ENCODE measurements around the gene BICC1. TPM values are rescaled to one million over a fixed set of nuclear protein-coding genes. Genes with fewer than 3 reads are reported as not detected.
A peak's percentile ranks its signal among the peaks of the same experiment; 100 is the strongest.

The BICC1 gene
- total RNA-seq, 1 donor from 2014 or later = 6.4 TPM

DNA sequence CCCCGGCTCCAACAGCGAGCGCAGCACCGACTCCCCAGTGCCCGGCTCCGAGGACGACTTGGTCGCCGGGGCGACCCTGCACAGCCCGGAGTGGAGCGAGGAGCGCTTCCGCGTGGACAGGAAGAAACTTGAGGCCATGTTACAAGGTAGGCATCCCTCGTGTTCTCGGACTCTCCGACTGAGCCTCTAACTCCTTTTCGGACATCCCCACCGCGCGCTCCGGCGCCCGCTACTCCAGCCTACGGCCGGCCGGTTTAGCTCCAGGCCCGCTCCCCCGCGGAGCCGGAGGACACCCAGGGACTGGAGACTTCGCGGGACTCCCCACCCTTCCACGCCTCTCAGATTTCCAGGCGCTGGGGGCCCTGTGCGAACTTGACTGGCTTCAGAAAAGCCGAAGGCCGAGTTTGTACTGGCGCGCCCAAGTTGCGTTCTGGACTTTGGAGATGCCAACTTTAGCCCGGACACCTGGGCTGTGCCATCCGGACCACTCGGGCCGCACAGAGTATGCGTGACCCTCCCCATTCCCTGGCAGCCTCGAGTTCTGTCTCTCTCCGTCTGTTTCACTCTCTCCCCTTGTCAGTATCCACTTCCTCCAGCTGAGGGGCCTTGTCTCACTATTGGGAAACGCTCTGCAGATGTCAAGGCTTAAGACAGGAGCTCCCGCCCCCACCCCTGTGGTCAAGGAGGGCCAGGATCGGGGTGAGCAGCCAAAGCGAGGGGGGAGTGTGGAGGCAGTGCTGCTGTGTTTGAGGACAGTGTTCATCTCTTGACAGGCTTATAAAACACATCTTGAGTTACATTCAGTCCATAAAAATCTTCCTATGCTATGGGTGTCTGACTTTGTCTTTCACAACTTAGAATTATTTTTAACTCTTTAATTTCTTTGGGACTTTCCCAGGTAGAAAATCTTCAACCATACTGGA, 777 bp downstream of the BICC1 start:
- intact Hi-C loops (cut with DNase I) = no loop called here
- peak; percentile 85 for DNase-seq (ENCODE audit: low spot score)

- intact Hi-C loops (cut with DNase I) = no loop called here
- DNase-seq (ENCODE audit: low spot score) = no peak
Measured at GRCh38 chr10:58514111-58514770, 1.6 kb downstream of the BICC1 start.

DNA sequence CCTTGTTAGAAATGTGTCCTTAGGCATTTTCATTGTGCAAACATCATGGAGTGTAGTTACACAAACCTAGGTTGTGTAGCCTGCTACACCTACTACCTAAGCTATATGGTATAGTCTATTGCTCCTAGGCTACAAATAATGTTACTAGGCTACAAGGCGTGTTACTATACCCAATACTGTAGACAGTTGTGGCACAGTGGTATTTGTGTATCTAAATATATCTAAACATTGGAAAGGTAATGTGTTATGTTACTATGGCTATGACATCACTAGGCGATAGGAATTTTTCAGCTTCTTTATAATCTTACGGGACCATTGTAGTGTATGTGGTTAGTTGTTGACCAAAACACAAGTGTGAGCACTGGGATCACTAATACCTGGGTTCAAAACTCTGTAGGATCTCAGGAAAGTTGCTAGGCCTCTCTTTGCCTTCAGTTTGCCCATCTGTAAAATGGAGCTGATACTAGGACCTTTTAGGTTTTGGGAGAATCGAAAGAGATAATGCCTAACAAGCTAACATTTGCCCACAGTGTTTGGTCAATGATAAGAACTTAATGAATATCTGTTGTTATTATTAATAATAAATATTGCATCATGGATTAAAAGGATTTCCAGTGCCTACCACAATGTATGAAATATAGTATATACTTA, 2.7 kb downstream of the BICC1 start:
- intact Hi-C loops (cut with DNase I) = no loop called here
- no peak for DNase-seq (ENCODE audit: low spot score)

GRCh38 chr10:58516119-58516518, 3.4 kb downstream of the BICC1 start:
- intact Hi-C loops (cut with DNase I) = no loop called here
- no peak for DNase-seq (ENCODE audit: low spot score)

- intact Hi-C loops (cut with DNase I) = no loop called here
- DNase-seq (ENCODE audit: low spot score) = no peak
Measured at GRCh38 chr10:58516671-58517070, 4.0 kb downstream of the BICC1 start.

DNA sequence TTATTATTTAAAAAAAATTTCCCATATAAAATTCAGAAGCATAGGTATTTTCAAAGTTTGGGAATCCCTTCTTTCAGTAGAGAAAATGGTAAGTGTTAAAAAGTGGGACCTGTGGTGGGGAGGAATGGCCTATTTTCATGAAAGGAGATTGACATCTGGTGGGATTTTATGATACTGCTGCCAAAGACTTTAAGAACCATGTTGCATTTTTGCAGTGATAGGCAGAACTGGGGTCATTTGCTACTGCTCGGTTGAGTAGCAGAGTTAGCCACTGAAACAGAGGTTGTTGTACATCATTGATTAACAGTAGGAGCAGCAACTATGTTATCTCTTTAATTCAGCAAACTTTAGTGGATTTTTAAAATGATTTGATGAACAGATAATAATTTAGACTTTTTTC, 4.4 kb downstream of the BICC1 start:
- DNase-seq (ENCODE audit: low spot score) = no peak
- intact Hi-C loops (cut with DNase I) = no loop called here

GRCh38 chr10:58517491-58518355, 5.1 kb downstream of the BICC1 start:
- intact Hi-C loops (cut with DNase I) = no loop called here

GRCh38 chr10:58518775-58519174, 6.1 kb downstream of the BICC1 start:
- intact Hi-C loops (cut with DNase I) = no loop called here
- no peak for DNase-seq (ENCODE audit: low spot score)

More at GRCh38 chr10:58517491-58518355, 5.1 kb downstream of the BICC1 start:
- no peak for DNase-seq (ENCODE audit: low spot score)

DNA sequence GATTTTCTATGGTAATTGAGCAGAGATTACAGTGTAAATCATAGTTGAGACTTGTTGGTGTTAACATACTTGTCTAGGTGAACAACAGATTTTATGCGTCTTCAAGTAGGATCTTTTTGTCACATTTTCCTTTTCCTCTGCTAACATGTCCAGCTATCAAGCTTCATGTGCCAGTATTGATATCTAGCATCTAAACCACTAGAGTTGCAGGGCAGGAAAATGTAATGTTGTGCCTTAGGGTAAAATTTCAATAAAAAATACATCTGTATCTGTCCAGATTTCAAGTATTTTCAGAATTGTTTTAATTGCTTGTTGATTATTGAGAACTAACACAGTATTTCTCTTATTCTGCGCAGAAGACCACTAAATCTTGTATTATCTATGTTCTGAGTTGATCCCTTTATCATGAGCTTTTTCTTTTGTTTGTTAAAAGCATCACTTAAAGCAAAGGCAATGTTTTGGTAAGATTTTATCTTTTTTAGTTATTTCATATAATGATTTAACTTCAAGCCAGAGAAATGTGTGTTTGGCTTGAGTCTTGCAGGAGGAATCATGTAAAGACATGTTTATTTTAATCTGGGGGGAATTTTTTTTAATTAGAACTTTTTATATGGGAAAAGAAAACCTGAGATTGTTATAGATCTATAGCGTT, 16.5 kb downstream of the BICC1 start:
- intact Hi-C loops (cut with DNase I) = no loop called here
- DNase-seq (ENCODE audit: low spot score) = no peak

- no peak for DNase-seq (ENCODE audit: low spot score)
- intact Hi-C loops (cut with DNase I) = no loop called here
Measured at GRCh38 chr10:58531084-58531695, 18.5 kb downstream of the BICC1 start.

GRCh38 chr10:58535311-58535710, 22.6 kb downstream of the BICC1 start:
- intact Hi-C loops (cut with DNase I) = no loop called here
- DNase-seq (ENCODE audit: low spot score) = no peak

- intact Hi-C loops (cut with DNase I) = no loop called here
- no peak for DNase-seq (ENCODE audit: low spot score)
Measured at GRCh38 chr10:58543141-58543540, 30.5 kb downstream of the BICC1 start.

DNA sequence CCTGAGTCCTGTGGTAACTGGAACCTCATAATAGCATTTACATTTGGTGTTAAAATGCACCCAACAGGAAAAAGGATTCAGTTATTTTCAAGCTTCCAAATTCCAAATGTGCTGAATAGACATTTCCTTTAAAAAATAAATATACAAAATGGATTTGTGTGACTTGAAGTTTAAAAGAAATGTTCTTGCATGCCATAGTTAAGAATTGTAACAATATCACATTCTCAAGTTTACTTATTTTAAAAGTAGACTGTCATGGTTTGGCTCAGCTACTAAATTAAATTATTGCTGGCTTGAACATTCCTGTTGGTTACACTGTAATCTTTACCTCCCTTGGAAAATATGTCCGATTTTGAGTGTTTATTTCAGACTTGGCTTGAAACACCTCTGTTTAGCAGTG, 31.5 kb downstream of the BICC1 start:
- intact Hi-C loops (cut with DNase I) = no loop called here
- DNase-seq (ENCODE audit: low spot score) = no peak

DNA sequence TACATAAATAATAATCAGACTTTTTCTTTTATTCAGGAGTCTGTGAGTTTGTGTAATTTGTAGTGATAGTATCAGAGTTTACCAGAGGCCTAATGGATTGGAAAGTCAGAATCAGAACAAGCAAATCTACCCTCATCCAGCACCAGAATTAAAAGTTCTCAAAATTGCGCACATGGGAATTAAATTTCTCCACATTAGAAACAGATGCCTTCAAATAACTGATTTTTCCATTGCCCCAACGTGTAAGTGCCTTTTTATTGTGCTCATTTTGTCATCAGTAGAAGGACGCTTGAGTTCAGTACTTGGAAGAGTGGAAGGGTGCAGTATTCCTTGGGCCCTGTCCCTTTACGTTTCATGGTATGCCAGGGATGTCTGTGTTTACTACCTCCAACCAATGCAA, 32.8 kb downstream of the BICC1 start:
- intact Hi-C loops (cut with DNase I) = no loop called here

DNA sequence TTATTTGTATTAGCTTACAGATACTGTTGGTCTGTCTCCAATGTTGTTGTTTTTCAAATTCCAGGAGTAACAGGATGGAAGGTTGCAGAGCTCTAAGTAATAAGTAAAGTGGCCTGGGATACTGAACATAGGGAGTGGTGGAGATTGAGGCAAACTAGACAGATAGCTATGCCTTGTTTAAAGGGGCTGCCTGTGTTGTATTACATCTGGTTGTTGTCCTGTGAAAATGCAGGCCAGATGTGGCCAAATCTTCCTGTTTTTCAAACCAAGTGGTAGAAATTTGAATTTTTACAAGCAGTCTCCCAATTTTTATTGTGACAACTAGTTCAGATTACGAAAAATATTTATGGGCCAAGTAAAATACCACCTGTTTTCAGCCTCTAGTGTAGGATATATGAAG, 33.5 kb downstream of the BICC1 start:
- no peak for DNase-seq (ENCODE audit: low spot score)
- intact Hi-C loops (cut with DNase I) = no loop called here

More for the DNA sequence above, 32.8 kb downstream of the BICC1 start:
- DNase-seq (ENCODE audit: low spot score) = no peak

DNA sequence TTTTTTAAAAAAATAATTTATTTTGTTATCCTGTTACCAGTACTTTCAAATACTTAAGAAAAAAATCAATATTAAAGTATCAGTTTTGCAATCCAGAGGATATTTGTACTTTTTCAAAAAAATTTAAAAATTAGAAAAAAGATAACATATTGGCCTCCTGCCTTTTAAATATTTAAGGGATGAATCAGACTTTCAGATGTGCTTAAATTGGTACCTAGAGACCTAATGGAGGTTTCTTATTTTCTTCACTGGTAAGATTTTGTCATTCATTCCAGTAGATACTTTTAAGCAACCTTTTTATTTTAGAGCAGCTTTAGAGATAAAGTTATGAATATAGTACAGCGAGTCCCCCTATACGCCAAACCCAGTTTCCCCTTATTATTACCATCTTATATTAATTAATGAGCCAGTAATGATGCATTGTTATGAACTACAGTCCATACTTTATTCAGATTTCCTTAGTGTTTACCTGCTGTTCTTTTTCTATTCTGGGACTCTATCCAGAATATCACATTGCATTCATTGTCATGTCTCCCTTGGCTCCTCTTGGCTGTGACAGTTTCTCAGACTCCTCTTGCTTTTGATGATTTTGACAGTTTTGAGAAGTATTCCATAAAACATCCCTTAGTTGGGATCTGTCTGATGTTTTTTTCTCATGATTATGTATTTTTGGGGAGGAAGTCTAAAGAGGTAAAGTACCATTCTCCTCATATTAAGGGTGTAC, 34.2 kb downstream of the BICC1 start:
- DNase-seq (ENCODE audit: low spot score) = no peak
- intact Hi-C loops (cut with DNase I) = no loop called here

GRCh38 chr10:58547963-58548362, 35.3 kb downstream of the BICC1 start:
- intact Hi-C loops (cut with DNase I) = no loop called here

DNA sequence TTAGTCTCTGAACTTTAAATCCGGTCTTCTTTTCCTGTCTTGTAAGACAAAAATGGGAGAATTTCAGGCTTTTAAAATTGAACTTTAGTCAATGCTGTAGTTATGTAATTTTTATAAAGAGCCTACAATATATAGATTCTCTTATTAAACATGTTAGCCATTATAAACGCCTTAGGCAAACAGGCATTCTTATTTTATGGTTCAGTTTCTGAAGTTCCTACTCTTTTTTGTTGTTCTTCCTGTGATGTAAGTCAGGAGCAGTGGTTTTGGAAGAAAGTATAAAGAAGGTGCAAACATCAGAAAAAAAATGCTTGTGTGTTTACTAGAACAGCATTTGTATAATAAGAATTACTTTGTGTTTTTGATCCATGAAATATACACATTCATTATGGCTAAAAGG, 41.6 kb downstream of the BICC1 start:
- intact Hi-C loops (cut with DNase I) = no loop called here
- DNase-seq (ENCODE audit: low spot score) = no peak

More at GRCh38 chr10:58547963-58548362, 35.3 kb downstream of the BICC1 start:
- no peak for DNase-seq (ENCODE audit: low spot score)
